RWPE2 (cell line): ENCODE data around the gene ARHGAP29.

Experiments used
- ATAC-seq: fragments of 200-7000 bp; cut with Tn5 transposase; 3 replicates; pipeline ENCODE4 v1.9.1; 2021; ENCODE audit warnings: low read depth
- DNase-seq: peaks from one replicate; pipeline ENCODE4 v3.0.0-alpha.2; 2020; ENCODE audit warnings: low spot score
- H3K27ac ChIP-seq: fragments of 450-650 bp; 2 replicates; pipeline ENCODE4 v1.5.1; 2017; ENCODE audit warnings: mild to moderate bottlenecking; ENCODE audit not compliant: poor library complexity, severe bottlenecking
- H3K27me3 ChIP-seq: fragments of 250-450 bp; sonication (Bioruptor Pico); 2 replicates; pipeline ENCODE4 v1.5.1; 2021; ENCODE audit warnings: mild to moderate bottlenecking, moderate library complexity; ENCODE audit not compliant: insufficient read depth, poor library complexity, severe bottlenecking
- H3K36me3 ChIP-seq: fragments of 250-450 bp; sonication (Bioruptor Pico); 2 replicates; pipeline ENCODE4 v1.5.1; 2020; ENCODE audit warnings: low read depth, mild to moderate bottlenecking, moderate library complexity
- H3K4me1 ChIP-seq: fragments of 250-450 bp; sonication (Bioruptor Pico); 2 replicates; pipeline ENCODE4 v1.5.1; 2021; ENCODE audit warnings: mild to moderate bottlenecking, moderate library complexity; ENCODE audit not compliant: insufficient read depth, poor library complexity, severe bottlenecking
- H3K4me3 ChIP-seq: fragments of 250-450 bp; sonication (Bioruptor Pico); 2 replicates; pipeline ENCODE4 v1.5.1; 2021; ENCODE audit warnings: mild to moderate bottlenecking, moderate library complexity; ENCODE audit not compliant: severe bottlenecking
- H3K9me3 ChIP-seq: fragments of 250-450 bp; sonication (Bioruptor Pico); 2 replicates; pipeline ENCODE4 v1.5.1; 2021; ENCODE audit warnings: mild to moderate bottlenecking, moderate library complexity; ENCODE audit not compliant: severe bottlenecking
- TF ChIP-seq, protein P1 (sequence below): fragments of 450-650 bp; IDR thresholded peaks from one replicate; pipeline ENCODE4 v1.5.1; 2017; ENCODE audit warnings: mild to moderate bottlenecking, moderate library complexity; ENCODE audit not compliant: poor library complexity, severe bottlenecking

ARHGAP29 gene

DNA sequence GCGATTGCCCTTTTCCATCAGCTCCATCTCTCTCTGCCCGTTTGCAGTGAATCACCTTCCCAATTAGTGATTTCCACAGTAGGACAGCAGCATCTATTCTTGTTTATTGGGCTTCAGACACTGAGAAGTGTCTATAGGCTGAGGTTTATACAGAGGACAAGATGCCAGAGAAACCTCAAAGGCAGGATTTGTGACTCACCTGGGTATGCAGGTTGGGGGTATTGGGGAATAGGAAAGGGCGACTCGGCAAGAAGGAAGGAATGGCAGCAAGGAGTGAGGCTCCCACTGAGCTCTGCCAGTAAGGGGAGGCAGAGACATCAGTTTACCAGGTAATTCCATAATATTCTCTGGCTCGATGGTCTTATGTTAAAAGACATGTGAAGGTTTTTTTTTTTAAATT, 91.1 kb downstream of the ARHGAP29 start:
- no peaks in the 10 kb centered on the region for H3K9me3 ChIP-seq
- TF ChIP-seq, protein P1, sequence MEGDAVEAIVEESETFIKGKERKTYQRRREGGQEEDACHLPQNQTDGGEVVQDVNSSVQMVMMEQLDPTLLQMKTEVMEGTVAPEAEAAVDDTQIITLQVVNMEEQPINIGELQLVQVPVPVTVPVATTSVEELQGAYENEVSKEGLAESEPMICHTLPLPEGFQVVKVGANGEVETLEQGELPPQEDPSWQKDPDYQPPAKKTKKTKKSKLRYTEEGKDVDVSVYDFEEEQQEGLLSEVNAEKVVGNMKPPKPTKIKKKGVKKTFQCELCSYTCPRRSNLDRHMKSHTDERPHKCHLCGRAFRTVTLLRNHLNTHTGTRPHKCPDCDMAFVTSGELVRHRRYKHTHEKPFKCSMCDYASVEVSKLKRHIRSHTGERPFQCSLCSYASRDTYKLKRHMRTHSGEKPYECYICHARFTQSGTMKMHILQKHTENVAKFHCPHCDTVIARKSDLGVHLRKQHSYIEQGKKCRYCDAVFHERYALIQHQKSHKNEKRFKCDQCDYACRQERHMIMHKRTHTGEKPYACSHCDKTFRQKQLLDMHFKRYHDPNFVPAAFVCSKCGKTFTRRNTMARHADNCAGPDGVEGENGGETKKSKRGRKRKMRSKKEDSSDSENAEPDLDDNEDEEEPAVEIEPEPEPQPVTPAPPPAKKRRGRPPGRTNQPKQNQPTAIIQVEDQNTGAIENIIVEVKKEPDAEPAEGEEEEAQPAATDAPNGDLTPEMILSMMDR = no peak
- H3K27me3 ChIP-seq = no peaks in the 10 kb centered on the region
- no peak overlapping the region for H3K27ac ChIP-seq
- H3K4me3 ChIP-seq = no peak overlapping the region
- no peaks in the 10 kb centered on the region for H3K36me3 ChIP-seq
- ATAC-seq = no peak
- H3K4me1 ChIP-seq = no peaks in the 10 kb centered on the region
- DNase-seq = no peak

GRCh38 chr1:94144836-94145235, 92.5 kb downstream of the ARHGAP29 start:
- DNase-seq = no peak
- Histone ChIP-seq H3K9me3 (no peaks in the 10 kb centered on the region), H3K27ac (no peak overlapping the region), H3K36me3 (no peaks in the 10 kb centered on the region), H3K27me3 (no peaks in the 10 kb centered on the region), H3K4me1 (no peaks in the 10 kb centered on the region), H3K4me3 (no peak overlapping the region)
- no peak for ATAC-seq
- TF ChIP-seq, protein P1 = no peak

DNA sequence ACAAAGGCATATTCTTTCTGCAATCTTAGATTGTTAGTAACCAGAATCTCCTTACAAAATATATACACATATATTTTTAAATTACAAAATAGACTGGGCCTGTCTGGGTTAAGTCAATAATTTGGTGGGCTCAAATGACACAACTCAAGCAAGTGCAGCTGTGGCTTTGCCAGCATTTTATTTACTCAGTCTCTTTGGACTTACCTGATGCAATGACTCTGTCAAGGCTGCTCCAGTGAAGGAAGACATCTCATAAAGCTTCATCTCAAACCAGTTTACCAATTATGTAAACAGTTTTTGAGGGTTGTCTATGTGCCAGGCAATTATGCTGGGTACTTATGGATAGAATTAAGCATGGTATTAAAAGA, 93.6 kb downstream of the ARHGAP29 start:
- no peak overlapping the region for H3K27ac ChIP-seq
- ATAC-seq = no peak

GRCh38 chr1:94143173-94143808, 94.1 kb downstream of the ARHGAP29 start:
- no peak overlapping the region for H3K4me3 ChIP-seq
- DNase-seq (no peak), ATAC-seq (no peak)
- no peaks in the 10 kb centered on the region for H3K4me1 ChIP-seq
- TF ChIP-seq, protein P1 = no peak
- no peaks in the 10 kb centered on the region for H3K27me3 ChIP-seq
- no peak overlapping the region for H3K27ac ChIP-seq
- no peaks in the 10 kb centered on the region for H3K9me3 ChIP-seq
- H3K36me3 ChIP-seq = no peaks in the 10 kb centered on the region

More for the DNA sequence above, 93.6 kb downstream of the ARHGAP29 start:
- Histone ChIP-seq H3K27me3 (no peaks in the 10 kb centered on the region), H3K4me3 (no peak overlapping the region), H3K4me1 (no peaks in the 10 kb centered on the region), H3K9me3 (no peaks in the 10 kb centered on the region), H3K36me3 (no peaks in the 10 kb centered on the region)
- TF ChIP-seq, protein P1 = no peak
- DNase-seq = no peak

DNA sequence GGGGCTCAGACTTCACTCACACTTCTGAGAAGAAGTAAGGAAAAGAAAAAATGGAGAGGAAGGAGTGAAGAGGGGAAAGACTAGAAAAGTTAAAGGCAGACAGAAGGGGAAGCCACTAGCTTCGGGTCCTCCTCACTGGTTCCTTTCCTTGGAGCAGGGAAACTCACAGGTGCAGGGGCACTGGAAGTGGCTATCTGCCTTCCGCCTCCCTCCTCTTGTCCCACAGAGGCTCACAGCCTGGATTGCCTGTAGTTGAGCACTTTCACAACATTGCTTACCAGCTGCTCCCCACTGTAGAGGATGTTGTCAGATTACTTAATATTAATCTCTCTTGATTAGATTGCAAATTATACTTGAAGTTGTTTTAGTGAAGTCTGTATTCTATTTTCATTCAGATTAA, 94.8 kb downstream of the ARHGAP29 start:
- H3K27me3 ChIP-seq = no peaks in the 10 kb centered on the region
- H3K27ac ChIP-seq = no peak overlapping the region
- no peaks in the 10 kb centered on the region for H3K36me3 ChIP-seq
- no peak for ATAC-seq
- DNase-seq = no peak
- H3K4me3 ChIP-seq = no peak overlapping the region
- H3K4me1 ChIP-seq = no peaks in the 10 kb centered on the region
- no peaks in the 10 kb centered on the region for H3K9me3 ChIP-seq
- TF ChIP-seq, protein P1 = no peak
